PC-3 (cell line): ENCODE data around the gene TDRD12. TPM values are rescaled to one million over a fixed set of nuclear protein-coding genes. Genes with fewer than 3 reads are reported as not detected.

Experiments
- ATAC-seq: fragments of 200-7000 bp; cut with Tn5 transposase; 2 replicates; pipeline ENCODE4 v1.9.1; 2020; ENCODE audit warnings: mild to moderate bottlenecking, moderate library complexity
- BruUV-seq: library from RNA; stranded (reverse); fragments of 400-500 nt; replicated peaks from 2 replicates; lab custom pipeline; 2021; lab: Mats Ljungman, UMichigan
- CTCF ChIA-PET: fragments of 300-600 bp; sonication (Branson Sonifier 250); formaldehyde crosslinking; loops from one replicate; lab custom pipeline; 2022; ENCODE audit warnings: antibody characterized with exemption; lab: Charles Lee
- POLR2A ChIA-PET: fragments of 300-600 bp; sonication (Branson Sonifier 250); formaldehyde crosslinking; loops from one replicate; lab custom pipeline; 2022; ENCODE audit warnings: antibody characterized with exemption; ENCODE audit not compliant: unreplicated experiment; lab: Charles Lee
- DNase-seq: peaks from one replicate; pipeline ENCODE4 v3.0.0-alpha.2; 2015
- H2AFZ ChIP-seq: fragments of 300-600 bp; sonication (generic); 2 replicates; pipeline ENCODE4 v1.6.0; 2016; ENCODE audit warnings: antibody characterized with exemption, low read length
- H3F3A ChIP-seq: fragments of 300-600 bp; sonication (generic); one replicate; pipeline ENCODE4 v1.6.0; 2017; ENCODE audit warnings: antibody characterized with exemption, low read length, control low read depth, mild to moderate bottlenecking; ENCODE audit not compliant: unreplicated experiment
- H3K27ac ChIP-seq: fragments of 300-600 bp; sonication (generic); 2 replicates; pipeline ENCODE4 v1.5.1; 2016; ENCODE audit warnings: mild to moderate bottlenecking, low read length
- H3K27me3 ChIP-seq: fragments of 300-600 bp; sonication (generic); 2 replicates; pipeline ENCODE4 v1.6.1; 2016; ENCODE audit warnings: low read length, mixed read lengths
- H3K36me3 ChIP-seq: fragments of 300-600 bp; sonication (generic); 2 replicates; pipeline ENCODE4 v1.6.1; 2016; ENCODE audit warnings: low read depth, mixed run types, low read length, mixed read lengths
- H3K4me1 ChIP-seq: fragments of 300-600 bp; sonication (generic); 2 replicates; pipeline ENCODE4 v1.5.1; 2016; ENCODE audit warnings: low read length; ENCODE audit not compliant: insufficient read depth
- H3K4me2 ChIP-seq: fragments of 300-600 bp; sonication (generic); 2 replicates; pipeline ENCODE4 v1.6.0; 2016; ENCODE audit warnings: low read length
- H3K4me3 ChIP-seq: fragments of 300-600 bp; sonication (generic); 2 replicates; pipeline ENCODE4 v1.5.1; 2016; ENCODE audit warnings: mild to moderate bottlenecking, low read length, mixed read lengths
- H3K79me2 ChIP-seq: fragments of 300-600 bp; sonication (generic); 2 replicates; pipeline ENCODE4 v1.6.1; 2017; ENCODE audit warnings: low read length, mixed read lengths
- H3K9ac ChIP-seq: fragments of 300-600 bp; sonication (generic); 2 replicates; pipeline ENCODE4 v1.6.0; 2016; ENCODE audit warnings: mild to moderate bottlenecking, low read length
- H3K9me2 ChIP-seq: fragments of 300-600 bp; sonication (generic); replicated peaks from 2 replicates; pipeline ENCODE4 v1.6.1; 2016; ENCODE audit warnings: mixed run types, low read length, mixed read lengths
- H3K9me3 ChIP-seq: fragments of 300-600 bp; sonication (generic); 2 replicates; pipeline ENCODE4 v1.6.1; 2016; ENCODE audit warnings: low read length, mixed read lengths
- H4K20me1 ChIP-seq: fragments of 300-600 bp; sonication (generic); 2 replicates; pipeline ENCODE4 v1.6.1; 2016; ENCODE audit warnings: low read length, mixed read lengths
- CTCF ChIP-seq: fragments of 300-600 bp; sonication (generic); conservative IDR thresholded peaks from 2 replicates; pipeline ENCODE4 v1.5.1; 2017; ENCODE audit warnings: antibody characterized with exemption, low read depth, mild to moderate bottlenecking, low read length
- EZH2 ChIP-seq: fragments of 300-600 bp; sonication (generic); IDR thresholded peaks from one replicate; pipeline ENCODE4 v1.6.1; 2017; ENCODE audit warnings: antibody characterized with exemption, mild to moderate bottlenecking, low read length; ENCODE audit not compliant: unreplicated experiment
- EZH2phosphoT487 ChIP-seq: fragments of 300-600 bp; sonication (generic); IDR thresholded peaks from 2 replicates; pipeline ENCODE4 v1.6.1; 2018; ENCODE audit warnings: mild to moderate bottlenecking, antibody characterized with exemption, low read length, borderline replicate concordance
- intact Hi-C: fragments of 100-400 bp; cut with micrococcal nuclease; formaldehyde crosslinking; loops from 2 replicates; pipeline ENCODE4 v1.9.0; 2023
- total RNA-seq: library from RNA; depleted of rRNA; stranded (reverse); fragments of >200 nt; gene quantifications from 2 replicates; pipeline ENCODE4 v1.2.3, GENCODE V29; 2014

The TDRD12 gene
- total RNA-seq, 1 experiment from 2014 or later, result not detected

DNA sequence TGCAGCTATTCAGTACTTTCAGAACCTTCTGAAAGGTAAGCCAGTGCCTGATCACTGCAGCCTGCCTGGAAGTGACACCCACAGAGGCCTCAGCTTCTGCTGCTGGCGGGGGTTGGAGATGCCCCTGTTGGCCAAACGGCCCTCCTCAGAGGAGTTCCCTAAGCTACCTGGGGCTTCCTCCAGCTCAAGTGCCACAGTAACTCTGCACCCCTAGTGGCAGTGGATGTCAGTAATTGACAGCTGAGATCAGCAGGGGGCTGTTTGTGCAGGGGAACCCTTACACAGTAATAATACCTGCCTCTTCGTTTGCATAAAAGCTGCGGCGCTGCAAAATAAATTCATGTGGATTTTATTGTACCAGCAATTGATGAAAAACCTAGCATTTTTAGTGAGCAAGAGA lies 28.9 kb downstream of the TDRD12 start:
- DNase-seq, result peak; percentile 4
- no peaks in the 10 kb centered on the region for H3K9me3 ChIP-seq
- no peaks in the 10 kb centered on the region for H3K36me3 ChIP-seq
- no peaks in the 10 kb centered on the region for H3K79me2 ChIP-seq
- BruUV-seq, result no TSS peak
- ChIA-PET CTCF (interaction anchor here (0.7 kb wide), 1 partner anchor 58 kb away, joined by 3 read pairs; no protein-coding TSS in a partner anchor), POLR2A (no interaction called here)
- H4K20me1 ChIP-seq, result no peaks in the 10 kb centered on the region
- H3K4me1 ChIP-seq, result no peaks in the 10 kb centered on the region
- no peak for TF ChIP-seq EZH2
- peak; percentile 35 for TF ChIP-seq CTCF
- no peak overlapping the region for H3K4me3 ChIP-seq
- H3K27me3 ChIP-seq, result no peaks in the 10 kb centered on the region
- H3K9ac ChIP-seq, result no peak overlapping the region
- intact Hi-C loops, result no loop called here
- H3K9me2 ChIP-seq, result no peaks in the 10 kb centered on the region
- H2AFZ ChIP-seq, result no peak overlapping the region
- H3K4me2 ChIP-seq, result no peak overlapping the region
- H3F3A ChIP-seq, result no peaks in the 10 kb centered on the region
- ATAC-seq, result peak; percentile 38; the same call in 1 of the 2 replicates
- H3K27ac ChIP-seq, result no peak overlapping the region

DNA sequence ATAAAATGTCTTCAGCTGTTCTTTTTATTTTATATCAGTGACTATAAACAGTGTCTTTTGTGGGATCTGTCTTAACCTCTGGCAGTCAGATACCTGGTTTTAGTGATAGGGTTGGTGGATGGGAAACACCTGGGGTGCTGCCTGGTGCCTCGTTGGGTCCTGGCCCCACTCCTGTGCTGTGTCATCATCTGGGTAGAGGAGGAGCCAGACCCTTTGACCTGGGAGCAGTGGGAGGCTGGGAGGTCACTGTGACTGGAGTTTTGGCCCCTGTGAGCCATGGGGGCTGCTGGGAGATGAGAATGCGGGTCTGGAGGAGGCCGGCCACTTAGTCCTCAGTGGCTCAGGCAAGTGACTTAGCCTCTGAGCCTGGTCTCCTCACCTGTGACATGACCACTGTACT lies 29.4 kb downstream of the TDRD12 start:
- H3K27ac ChIP-seq, result no peak overlapping the region
- intact Hi-C loops, result no loop called here
- no peaks in the 10 kb centered on the region for H3F3A ChIP-seq
- no peaks in the 10 kb centered on the region for H3K9me2 ChIP-seq
- no peaks in the 10 kb centered on the region for H3K27me3 ChIP-seq
- ATAC-seq (no peak), DNase-seq (no peak)
- H3K4me2 ChIP-seq, result no peak overlapping the region
- CTCF ChIA-PET, result no interaction called here
- TF ChIP-seq EZH2, result no peak
- no peak for TF ChIP-seq CTCF
- TF ChIP-seq EZH2phosphoT487, result no peak
- no peak overlapping the region for H3K9ac ChIP-seq
- POLR2A ChIA-PET, result no interaction called here
- no peak overlapping the region for H2AFZ ChIP-seq
- H4K20me1 ChIP-seq, result no peaks in the 10 kb centered on the region
- no peaks in the 10 kb centered on the region for H3K36me3 ChIP-seq
- H3K4me3 ChIP-seq, result no peak overlapping the region
- no peaks in the 10 kb centered on the region for H3K9me3 ChIP-seq
- no TSS peak for BruUV-seq
- H3K79me2 ChIP-seq, result no peaks in the 10 kb centered on the region
- H3K4me1 ChIP-seq, result no peaks in the 10 kb centered on the region

DNA sequence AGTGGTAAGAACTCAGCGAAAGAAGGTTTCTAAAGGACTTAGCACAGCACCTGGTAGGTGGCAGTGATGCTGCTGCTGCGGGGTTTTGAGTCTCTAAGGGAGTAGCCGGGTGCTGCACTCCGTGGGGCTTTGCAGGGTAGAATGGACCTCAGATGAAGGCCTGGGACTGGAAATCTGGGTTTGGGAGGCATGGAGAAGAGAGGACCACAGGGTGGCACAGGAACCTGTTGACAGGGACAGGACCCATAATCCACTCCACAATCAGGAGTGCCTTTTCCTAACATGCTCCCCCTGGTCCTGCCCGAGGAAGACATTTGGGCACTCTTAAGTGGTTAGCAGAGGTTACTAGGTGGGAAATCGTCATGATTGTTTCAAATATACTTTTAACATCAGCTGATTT lies 29.8 kb downstream of the TDRD12 start:
- no peak for TF ChIP-seq CTCF
- no peak for TF ChIP-seq EZH2phosphoT487
- TF ChIP-seq EZH2, result no peak
- CTCF ChIA-PET, result no interaction called here
- no TSS peak for BruUV-seq

More for the DNA sequence above, 29.8 kb downstream of the TDRD12 start:
- Histone ChIP-seq H3K9ac (no peak overlapping the region), H3K4me2 (no peak overlapping the region), H3K36me3 (no peaks in the 10 kb centered on the region), H3K27ac (no peak overlapping the region), H3K4me3 (no peak overlapping the region), H4K20me1 (no peaks in the 10 kb centered on the region), H3K4me1 (no peaks in the 10 kb centered on the region), H3K9me2 (no peaks in the 10 kb centered on the region), H2AFZ (no peak overlapping the region), H3K27me3 (no peaks in the 10 kb centered on the region), H3K9me3 (no peaks in the 10 kb centered on the region), H3K79me2 (no peaks in the 10 kb centered on the region), H3F3A (no peaks in the 10 kb centered on the region)
- intact Hi-C loops, result no loop called here
- no peak for DNase-seq
- POLR2A ChIA-PET, result no interaction called here
- ATAC-seq, result no peak
